HCT116 (cell line): Measurements from ENCODE around the gene ARFGEF3. TPM values are rescaled to one million over a fixed set of nuclear protein-coding genes. Genes with fewer than 3 reads are reported as not detected.

Experiments used
- ATAC-seq: fragments of 200-7000 bp; cut with Tn5 transposase; 2 replicates; pipeline ENCODE4 v1.9.1; 2020; ENCODE audit warnings: mild to moderate bottlenecking, moderate library complexity
- BruUV-seq: library from RNA; stranded (reverse); fragments of 400-500 nt; replicated peaks from 2 replicates; lab custom pipeline; 2021; lab: Mats Ljungman, UMichigan
- CTCF ChIA-PET: fragments of 300-600 bp; sonication (Branson Sonifier 250); formaldehyde crosslinking; loops from one replicate; lab custom pipeline; 2021; ENCODE audit warnings: antibody characterized with exemption; lab: Charles Lee
- POLR2A ChIA-PET: fragments of 300-600, 350-600 bp; sonication (Branson Sonifier 250); formaldehyde crosslinking; loops from one replicate; lab custom pipeline; 2021; ENCODE audit warnings: antibody characterized with exemption; lab: Charles Lee
- RAD21 ChIA-PET, 2 experiments: fragments of 300-600 bp; sonication (Branson Sonifier 250); formaldehyde crosslinking; loops; one replicate each; lab custom pipeline; 2023; ENCODE audit warnings: low total read pairs in 2 of 2; ENCODE audit not compliant: uncharacterized antibody in 2 of 2, unreplicated experiment in 2 of 2, low non-redundant PET in 1 of 2; lab: Charles Lee
- DNase-seq: peaks from one replicate; pipeline ENCODE4 v3.0.0-alpha.2; 2010; ENCODE audit warnings: low read depth, low spot score
- H2AFZ ChIP-seq: fragments of 200-600 bp; shearing (Covaris generic), sonication (generic); 2 replicates; pipeline ENCODE4 v1.6.1; 2017; ENCODE audit warnings: low read depth, mixed run types, mixed read lengths, antibody characterized with exemption, low read length; ENCODE audit not compliant: poor library complexity, severe bottlenecking
- H3K27ac ChIP-seq: 2 replicates; pipeline ENCODE4 v1.5.1; 2012; ENCODE audit warnings: low read depth, low read length
- H3K27me3 ChIP-seq: fragments of 200-600 bp; sonication (generic); 2 replicates; pipeline ENCODE4 v1.6.1; 2016; ENCODE audit warnings: mixed run types, low read length, mixed read lengths; ENCODE audit not compliant: insufficient read depth
- H3K36me3 ChIP-seq, 2 experiments: fragments of 200-500 bp in 1 of 2; fragments of 200-600 bp in 1 of 2; sonication (Bioruptor generic) in 1 of 2; sonication (generic) in 1 of 2; 2 replicates each; pipeline versions ENCODE4 v1.5.1 to v1.6.1; 2014 to 2016; ENCODE audit warnings: low read length in 2 of 2, inconsistent platforms in 1 of 2, mixed read lengths in 1 of 2, mixed run types in 1 of 2; ENCODE audit not compliant: insufficient read depth in 2 of 2, control insufficient read depth in 1 of 2
- H3K4me1 ChIP-seq, 2 experiments: fragments of 200-600 bp in 1 of 2; sonication (generic) in 1 of 2; 2 replicates each; pipeline versions ENCODE4 v1.5.1 to v1.6.1; 2012 to 2017; ENCODE audit warnings: low read length in 2 of 2, inconsistent platforms in 1 of 2, mild to moderate bottlenecking in 1 of 2, mixed read lengths in 1 of 2, mixed run types in 1 of 2, moderate library complexity in 1 of 2; ENCODE audit not compliant: insufficient read depth in 2 of 2, control insufficient read depth in 1 of 2
- H3K4me2 ChIP-seq: fragments of 200-600 bp; sonication (generic); 2 replicates; pipeline ENCODE4 v1.6.1; 2017; ENCODE audit warnings: mixed run types, low read length, mixed read lengths
- H3K4me3 ChIP-seq, 2 experiments: fragments of 200-600 bp in 1 of 2; sonication (generic) in 1 of 2; replicated peaks in 1 of 2; 2 replicates each; pipeline ENCODE4 v1.5.1; 2011 to 2016; ENCODE audit warnings: low read length in 2 of 2, control low read depth in 1 of 2, low read depth in 1 of 2, mild to moderate bottlenecking in 1 of 2, mixed read lengths in 1 of 2, mixed run types in 1 of 2
- H3K79me2 ChIP-seq: fragments of 200-600 bp; sonication (generic); 2 replicates; pipeline ENCODE4 v1.6.1; 2017; ENCODE audit warnings: mild to moderate bottlenecking, mixed run types, low read length, moderate library complexity, mixed read lengths; ENCODE audit not compliant: insufficient read depth
- H3K9ac ChIP-seq: fragments of 200-600 bp; sonication (generic); 2 replicates; pipeline ENCODE4 v1.6.1; 2016; ENCODE audit warnings: low read length, mixed read lengths
- H3K9me2 ChIP-seq: fragments of 200-600 bp; sonication (generic), shearing (Covaris generic); 2 replicates; pipeline ENCODE4 v1.6.1; 2017; ENCODE audit warnings: mixed run types, mild to moderate bottlenecking, moderate library complexity; ENCODE audit not compliant: insufficient read depth
- H3K9me3 ChIP-seq, 2 experiments: fragments of 200-500 bp in 1 of 2; fragments of 200-600 bp in 1 of 2; sonication (Bioruptor generic) in 1 of 2; sonication (generic) in 1 of 2; 2 replicates each; pipeline ENCODE4 v1.6.1; 2014 to 2017; ENCODE audit warnings: low read length in 2 of 2, mixed read lengths in 2 of 2, inconsistent platforms in 1 of 2, low read depth in 1 of 2, mild to moderate bottlenecking in 1 of 2, mixed run types in 1 of 2, moderate library complexity in 1 of 2; ENCODE audit not compliant: control insufficient read depth in 1 of 2, insufficient read depth in 1 of 2
- H4K20me1 ChIP-seq: fragments of 200-600 bp; sonication (generic), shearing (Covaris generic); 2 replicates; pipeline ENCODE4 v1.6.1; 2017; ENCODE audit warnings: mixed run types, mild to moderate bottlenecking, moderate library complexity; ENCODE audit not compliant: insufficient read depth
- ATF3 ChIP-seq: IDR thresholded peaks from 2 replicates; pipeline ENCODE4 v1.6.1; 2012
- CEBPB ChIP-seq: IDR thresholded peaks from 2 replicates; pipeline ENCODE4 v1.6.1; 2012; ENCODE audit warnings: low read depth
- EGR1 ChIP-seq: IDR thresholded peaks from 2 replicates; pipeline ENCODE4 v1.6.1; 2012; ENCODE audit warnings: low read depth
- REST ChIP-seq: IDR thresholded peaks from 2 replicates; pipeline ENCODE4 v1.6.1; 2012; ENCODE audit warnings: low read depth
- ZNF274 ChIP-seq: fragments of 200-500 bp; sonication (Bioruptor generic); IDR thresholded peaks from 2 replicates; pipeline ENCODE4 v1.6.1; 2014; ENCODE audit warnings: mild to moderate bottlenecking, low read depth, low read length, inconsistent platforms
- intact Hi-C: fragments of 100-400 bp; cut with micrococcal nuclease; formaldehyde crosslinking; loops from 2 replicates; pipeline ENCODE4 v1.10.0; 2022
- total RNA-seq: library from RNA; stranded (reverse); gene quantifications from one replicate; pipeline ENCODE4 v1.2.1, GENCODE V29; 2021; ENCODE audit not compliant: unreplicated experiment
- TF ChIP-seq, protein P1 (sequence below): IDR thresholded peaks from 2 replicates; pipeline ENCODE4 v1.6.1; 2012

ARFGEF3 gene
- total RNA-seq, 1 experiment from 2014 or later = 3.8 TPM

DNA sequence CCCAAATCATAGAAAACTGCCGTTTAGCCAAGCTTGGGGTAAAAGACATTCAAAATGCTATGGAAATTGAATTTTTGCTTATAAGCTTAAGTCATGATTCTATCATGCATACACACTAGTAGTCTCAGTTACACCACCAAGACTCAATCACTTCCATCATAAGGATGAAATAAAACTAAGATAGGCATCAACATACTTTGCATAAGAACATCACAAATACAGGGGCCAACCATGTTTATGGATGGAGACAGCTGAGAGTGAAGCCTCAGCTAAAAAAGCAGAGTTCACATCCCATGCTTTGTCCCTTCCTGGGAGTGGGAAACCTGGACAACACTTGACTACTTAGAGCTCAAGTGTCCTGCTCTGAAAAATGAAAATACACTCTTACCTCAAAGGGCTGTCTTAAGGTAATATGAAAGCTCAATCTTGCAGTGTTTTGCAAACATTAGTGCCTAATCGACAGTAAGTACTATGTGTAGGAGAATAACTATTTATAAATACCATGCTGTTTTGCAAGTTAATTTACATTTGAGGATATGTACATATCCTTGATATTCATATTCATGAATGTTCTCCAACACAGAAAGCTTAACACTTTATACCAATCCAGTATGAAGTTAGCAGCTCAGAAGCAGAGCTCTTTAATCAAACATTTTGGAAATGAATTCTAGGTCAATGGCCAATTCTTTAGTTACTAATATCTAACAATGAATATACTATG, 184.0 kb downstream of the ARFGEF3 start:
- ATAC-seq = no peak
- Histone ChIP-seq H3K4me3 (no peak overlapping the region), H3K79me2 (no peaks in the 10 kb centered on the region), H3K36me3 (no peaks in the 10 kb centered on the region), H3K9me2 (no peaks in the 10 kb centered on the region), H3K4me2 (no peak overlapping the region), H3K4me1 (no peaks in the 10 kb centered on the region), H2AFZ (no peak overlapping the region), H4K20me1 (no peaks in the 10 kb centered on the region), H3K9me3 (no peaks in the 10 kb centered on the region), H3K27ac (no peak overlapping the region), H3K27me3 (no peaks in the 10 kb centered on the region), H3K9ac (no peak overlapping the region)
- intact Hi-C loops = no loop called here
- TF ChIP-seq REST (no peak), EGR1 (no peak), ZNF274 (no peak), CEBPB (no peak), ATF3 (no peak)
- TF ChIP-seq, protein P1, sequence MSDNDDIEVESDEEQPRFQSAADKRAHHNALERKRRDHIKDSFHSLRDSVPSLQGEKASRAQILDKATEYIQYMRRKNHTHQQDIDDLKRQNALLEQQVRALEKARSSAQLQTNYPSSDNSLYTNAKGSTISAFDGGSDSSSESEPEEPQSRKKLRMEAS = no peak
- ChIA-PET POLR2A (no interaction called here), CTCF (no interaction called here), RAD21 (no interaction called here)
- DNase-seq = no peak
- no TSS peak for BruUV-seq
